ENCODE results near the gene TMEM98. TPM values are rescaled to one million over a fixed set of nuclear protein-coding genes. Genes with fewer than 3 reads are reported as not detected.
A peak's percentile ranks its signal among the peaks of the same experiment; 100 is the strongest.

TMEM98 gene, protein sequence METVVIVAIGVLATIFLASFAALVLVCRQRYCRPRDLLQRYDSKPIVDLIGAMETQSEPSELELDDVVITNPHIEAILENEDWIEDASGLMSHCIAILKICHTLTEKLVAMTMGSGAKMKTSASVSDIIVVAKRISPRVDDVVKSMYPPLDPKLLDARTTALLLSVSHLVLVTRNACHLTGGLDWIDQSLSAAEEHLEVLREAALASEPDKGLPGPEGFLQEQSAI
- total RNA-seq (2012; rRNA removed) (129 and 173 TPM in 2 replicates), polyA plus RNA-seq (2012; rRNA removed) (195 TPM in 2 replicates), Bru-seq, nascent RNA (percentile 74 among the genes with signal in this experiment), BruChase-seq, experiment 1, labeled RNA remaining after a 6-hour chase (percentile 86 among the genes with signal in this experiment), BruChase-seq, experiment 2, labeled RNA remaining after a 2-hour chase (percentile 83 among the genes with signal in this experiment)
- 288 and 315 TPM in 2 replicates for polyA plus RNA-seq (2012; cell fraction: cytosol; rRNA removed)
- 125 and 152 TPM in 2 replicates for polyA plus RNA-seq (2012; cell fraction: nucleus; rRNA removed; ENCODE audit: low replicate concordance)
- long read RNA-seq, full-length matches to known transcripts: 154 of 203 reads
- long read RNA-seq, partial matches to known transcripts: 22 of 203 reads
- long read RNA-seq, other reads (novel, unspliced or antisense): 27 of 203 reads

- peak; percentile 81 for ATAC-seq (ENCODE audit: low read depth)
These were observed at the start of gene TMEM98 for GRCh38 chr17:32927724-32928585. TMEM98 (plus strand) TSS chr17:32928153; CDS start chr17:32931529, 3,376 bp downstream.

More at GRCh38 chr17:32927724-32928585, at the start of gene TMEM98:
- intact Hi-C loops (cut with micrococcal nuclease): loop anchor here (1.0 to 5.0 kb wide), 3 partner anchors 15 to 69 kb away; partner anchors contain the start of gene MYO1D
- DNase-seq: peak; percentile 12
- peak within 1 kb of the TSS; percentile 95 for H3K4me2 ChIP-seq (ENCODE audit: low read depth, low read length)
- no TSS peak for BruUV-seq (replicated peaks)
- H2BK120ac ChIP-seq (ENCODE audit: low read depth, low read length): peak within 1 kb of the TSS; percentile 82
- peak within 1 kb of the TSS; percentile 80 for H4K91ac ChIP-seq (ENCODE audit: insufficient read depth, low read depth, low read length)
- peak within 1 kb of the TSS; percentile 58; the same call in 1 of the 2 replicates for H2BK20ac ChIP-seq (ENCODE audit: low read depth, low read length)
- peaks cover 16% of the 10 kb centered on the region for H3K4me1 ChIP-seq (ENCODE audit: control insufficient read depth, insufficient read depth, low read length)
- H3K79me1 ChIP-seq (ENCODE audit: low read depth in 1 of 2, low read length in 2 of 2): peaks cover 11 to 41% of the 10 kb centered on the region in 2 experiments
- H3K4ac ChIP-seq (ENCODE audit: low read depth, low read length): peak within 1 kb of the TSS; percentile 92
- peak within 1 kb of the TSS; percentile 96 for H2AFZ ChIP-seq (replicated peaks; ENCODE audit: low read length, poor library complexity)
- 0 out of 2 replicates have a peak, but pooled peaks cover 5% of the 10 kb centered on the region for H4K20me1 ChIP-seq (ENCODE audit: insufficient read depth, low read length)
- 0% methylated on average over 12 of the region's 99 CpGs; no CpG with 5 or more reads in 1 of the 2 experiments for WGBS, 2 experiments (ENCODE audit: extremely low coverage in 2 of 2, insufficient read length in 1 of 2)
- peak within 1 kb of the TSS; percentile 94 for H3K27ac ChIP-seq (ENCODE audit: insufficient read depth, low read length)
- POLR2A ChIA-PET (ENCODE audit: unreplicated experiment): interaction anchor here (0.6 kb wide), 1 partner anchor 10 kb away, joined by 5 read pairs; no protein-coding TSS in a partner anchor
- H2BK5ac ChIP-seq (ENCODE audit: low read depth, low read length, poor library complexity, severe bottlenecking): peak within 1 kb of the TSS; percentile 62
- in situ Hi-C loops (cut with MboI; ENCODE audit: low sequenced_read_pairs): no loop called here
- H2AK9ac ChIP-seq (replicated peaks; ENCODE audit: low read depth, low read length, poor library complexity): peak within 1 kb of the TSS; percentile 96
- peak within 1 kb of the TSS; percentile 76 for H3K18ac ChIP-seq (ENCODE audit: low read depth, low read length)
- dilution Hi-C loops (cut with HindIII; ENCODE audit: low sequenced_read_pairs, unreplicated experiment): no loop called here
- H3K27me3 ChIP-seq (ENCODE audit: control insufficient read depth, insufficient read depth, low read length): no peaks in the 10 kb centered on the region
- H3K23ac ChIP-seq (ENCODE audit: low read depth, low read length): peak within 1 kb of the TSS; percentile 99
- H4K5ac ChIP-seq (ENCODE audit: low read depth, low read length): peak within 1 kb of the TSS; percentile 90
- H3K4me3 ChIP-seq (ENCODE audit: insufficient read depth, low read depth, low read length): peak within 1 kb of the TSS; percentile 79
- H3K14ac ChIP-seq (replicated peaks; ENCODE audit: low read depth, low read length): peak within 1 kb of the TSS; percentile 96
- H2BK15ac ChIP-seq (ENCODE audit: low read depth, low read length): peak within 1 kb of the TSS; percentile 71; the same call in 2 of the 3 replicates
- H3K9ac ChIP-seq (ENCODE audit: low read depth, low read length): peak within 1 kb of the TSS; percentile 98
- peak within 1 kb of the TSS; percentile 65 for H3K56ac ChIP-seq (ENCODE audit: extremely low read depth, insufficient read depth, low read length)
- peaks cover 18% of the 10 kb centered on the region for H3K9me1 ChIP-seq (ENCODE audit: insufficient read depth, low read length)
- CTCF ChIA-PET: interaction anchor here (0.7 to 2.0 kb wide), 3 partner anchors 8 to 51 kb away, joined by 3 to 7 read pairs (median 3); partner anchors contain the start of gene MYO1D
- TF ChIP-seq RAD21 (IDR thresholded peaks at IDR 0.05; ENCODE audit: low read length) (no peak), MAZ (IDR thresholded peaks at IDR 0.05; ENCODE audit: borderline replicate concordance, low read depth, low read length) (0 out of 2 replicates have a peak, but pooled peaks have one; percentile 6)
- peaks cover 10% of the 10 kb centered on the region for H3K36me3 ChIP-seq (ENCODE audit: control insufficient read depth, insufficient read depth, low read length)
- H2AK5ac ChIP-seq (ENCODE audit: low read depth, low read length): peak within 1 kb of the TSS; percentile 84
- no peaks in the 10 kb centered on the region for H3K9me3 ChIP-seq (ENCODE audit: control insufficient read depth, insufficient read depth, low read length)
- H4K8ac ChIP-seq (ENCODE audit: low read depth in 2 of 2, low read length in 2 of 2): peak within 1 kb of the TSS; percentile 89

Data from IMR-90 (cell line).